Common myeloid progenitor, CD34-positive (primary cell): ENCODE measurements around the gene SPTBN1.

Source experiments
- CTCF ChIA-PET: fragments of 350-600 bp; sonication (Branson Sonifier 250); formaldehyde crosslinking; loops from one replicate; lab custom pipeline; 2021; ENCODE audit warnings: antibody characterized with exemption; lab: Charles Lee
- POLR2A ChIA-PET: fragments of 350-600 bp; sonication (Branson Sonifier 250); formaldehyde crosslinking; loops from one replicate; lab custom pipeline; 2021; ENCODE audit warnings: antibody characterized with exemption; lab: Charles Lee
- DNase-seq, 3 donors: peaks; one replicate each; pipeline versions ENCODE4 v3.0.0 to v3.0.0-alpha.2; 2013
- H3K27ac ChIP-seq, 2 experiments: 1 replicate in 1 of 2; 2 replicates in 1 of 2; pipeline ENCODE4 v1.7.0; 2013; ENCODE audit warnings: inconsistent platforms in 2 of 2, low read length in 2 of 2, mild to moderate bottlenecking in 2 of 2, low read depth in 1 of 2, moderate library complexity in 1 of 2; ENCODE audit not compliant: severe bottlenecking in 2 of 2, insufficient read depth in 1 of 2, poor library complexity in 1 of 2
- H3K27me3 ChIP-seq, 5 experiments: replicated peaks in 2 of 5; 1 replicate in 3 of 5; 2 replicates in 2 of 5; pipeline versions ENCODE4 v1.6.1 to v1.7.0; 2013; ENCODE audit warnings: low read length in 4 of 5, mild to moderate bottlenecking in 2 of 5, moderate library complexity in 2 of 5, inconsistent platforms in 1 of 5; ENCODE audit not compliant: insufficient read depth in 5 of 5, control insufficient read depth in 4 of 5
- H3K36me3 ChIP-seq, 4 experiments: 1 replicate in 2 of 4; 2 replicates in 2 of 4; pipeline versions ENCODE4 v1.6.1 to v1.7.0; 2013; ENCODE audit warnings: low read length in 3 of 4, control low read depth in 1 of 4, mild to moderate bottlenecking in 1 of 4; ENCODE audit not compliant: control insufficient read depth in 4 of 4, insufficient read depth in 4 of 4
- H3K4me1 ChIP-seq, 4 experiments: 1 replicate in 3 of 4; 2 replicates in 1 of 4; pipeline versions ENCODE4 v1.6.1 to v1.7.1; 2013; ENCODE audit warnings: low read length in 3 of 4, mild to moderate bottlenecking in 3 of 4, control low read depth in 1 of 4, inconsistent platforms in 1 of 4, moderate library complexity in 1 of 4; ENCODE audit not compliant: control insufficient read depth in 4 of 4, insufficient read depth in 4 of 4; ENCODE audit errors: control extremely low read depth in 1 of 4
- H3K4me3 ChIP-seq, 7 experiments: 1 replicate in 4 of 7; 2 replicates in 3 of 7; pipeline versions ENCODE4 v1.5.1 to v1.7.0; 2013; ENCODE audit warnings: mild to moderate bottlenecking in 7 of 7, low read length in 6 of 7, moderate library complexity in 6 of 7, inconsistent platforms in 2 of 7, low read depth in 2 of 7, control low read depth in 1 of 7; ENCODE audit not compliant: insufficient read depth in 4 of 7, control insufficient read depth in 1 of 7; ENCODE audit errors: extremely low read depth in 1 of 7
- H3K9me3 ChIP-seq, 5 experiments: 1 replicate in 4 of 5; 2 replicates in 1 of 5; pipeline versions ENCODE4 v1.6.1 to v1.7.1; 2013; ENCODE audit warnings: low read length in 4 of 5, mild to moderate bottlenecking in 2 of 5, inconsistent platforms in 1 of 5, low read depth in 1 of 5, moderate library complexity in 1 of 5; ENCODE audit not compliant: control insufficient read depth in 4 of 5, insufficient read depth in 2 of 5; ENCODE audit errors: control extremely low read depth in 1 of 5
- WGBS: methylation state at CpG from one replicate; pipeline ENCODE4 v1.1.5; 2013; ENCODE audit not compliant: insufficient coverage; 5-methylcytosine and 5-hydroxymethylcytosine counted together

Gene SPTBN1

GRCh38 chr2:54432251-54433015 lies 23.7 kb upstream of the SPTBN1 start:
- Histone ChIP-seq H3K9me3 (no peaks in the 10 kb centered on the region), H3K27me3 (no peaks in the 10 kb centered on the region), H3K36me3 (no peaks in the 10 kb centered on the region), H3K4me1 (peaks cover 11 to 51% (median 34%) of the 10 kb centered on the region in 4 experiments), H3K4me3 (no peak overlapping the region), H3K27ac (no peak overlapping the region)
- no peak for DNase-seq
- POLR2A ChIA-PET: no interaction called here
- CTCF ChIA-PET: interaction anchor here (0.6 to 1.2 kb wide), 3 partner anchors 9 to 83 kb away, joined by 3 to 4 read pairs (median 3); no protein-coding TSS in a partner anchor
- WGBS: 0% methylated on average over 1 of the region's 4 CpGs

- POLR2A ChIA-PET: no interaction called here
- Histone ChIP-seq H3K4me3 (no peak overlapping the region), H3K27me3 (no peaks in the 10 kb centered on the region), H3K4me1 (peaks cover 11 to 37% (median 28%) of the 10 kb centered on the region in 4 experiments), H3K9me3 (no peaks in the 10 kb centered on the region), H3K36me3 (no peaks in the 10 kb centered on the region), H3K27ac (no peak overlapping the region)
- WGBS: 97% methylated on average over 4 of the region's 4 CpGs
- CTCF ChIA-PET: interaction anchor here (1.9 kb wide), 1 partner anchor 13 kb away, joined by 12 read pairs; no protein-coding TSS in a partner anchor
- no peak for DNase-seq
Observed at GRCh38 chr2:54434229-54434628, 21.9 kb upstream of the SPTBN1 start.

GRCh38 chr2:54434711-54435110 lies 21.4 kb upstream of the SPTBN1 start:
- Histone ChIP-seq H3K36me3 (no peaks in the 10 kb centered on the region), H3K9me3 (no peaks in the 10 kb centered on the region), H3K4me3 (no peak overlapping the region), H3K27me3 (no peaks in the 10 kb centered on the region), H3K4me1 (peaks cover 11 to 36% (median 25%) of the 10 kb centered on the region in 4 experiments), H3K27ac (no peak overlapping the region)
- WGBS: no CpG with 5 or more reads among the region's 2 CpGs
- POLR2A ChIA-PET: no interaction called here
- CTCF ChIA-PET: interaction anchor here (1.9 kb wide), 1 partner anchor 12 kb away, joined by 12 read pairs; no protein-coding TSS in a partner anchor
- no peak for DNase-seq

GRCh38 chr2:54435325-54436226 lies 20.6 kb upstream of the SPTBN1 start:
- POLR2A ChIA-PET: no interaction called here
- CTCF ChIA-PET: interaction anchor here (1.9 kb wide), 1 partner anchor 11 kb away, joined by 12 read pairs; no protein-coding TSS in a partner anchor
- Histone ChIP-seq H3K36me3 (no peaks in the 10 kb centered on the region), H3K27ac (no peak overlapping the region), H3K4me1 (peaks cover 8 to 36% (median 23%) of the 10 kb centered on the region in 4 experiments), H3K27me3 (no peaks in the 10 kb centered on the region), H3K9me3 (no peaks in the 10 kb centered on the region), H3K4me3 (no peak overlapping the region)
- 100% methylated on average over 4 of the region's 8 CpGs for WGBS
- DNase-seq: no peak

- no peaks in the 10 kb centered on the region for H3K9me3 ChIP-seq
- peaks cover 0 to 21% (median 12%) of the 10 kb centered on the region in 4 experiments for H3K4me1 ChIP-seq
- no peak overlapping the region for H3K4me3 ChIP-seq
- ChIA-PET POLR2A (no interaction called here), CTCF (no interaction called here)
- no peak for DNase-seq
- H3K27me3 ChIP-seq: no peaks in the 10 kb centered on the region
- no peaks in the 10 kb centered on the region for H3K36me3 ChIP-seq
- H3K27ac ChIP-seq: no peak overlapping the region
Observed at GRCh38 chr2:54437588-54437987, 18.5 kb upstream of the SPTBN1 start.

GRCh38 chr2:54438271-54438670 lies 17.9 kb upstream of the SPTBN1 start:
- 100% methylated on average over 6 of the region's 7 CpGs for WGBS
- POLR2A ChIA-PET: no interaction called here
- Histone ChIP-seq H3K4me1 (peaks cover 0 to 16% (median 9%) of the 10 kb centered on the region in 4 experiments), H3K4me3 (no peak overlapping the region), H3K9me3 (no peaks in the 10 kb centered on the region), H3K36me3 (no peaks in the 10 kb centered on the region), H3K27me3 (no peaks in the 10 kb centered on the region), H3K27ac (no peak overlapping the region)
- CTCF ChIA-PET: no interaction called here
- DNase-seq: no peak
